HCT116 (cell line): Measurements from ENCODE around the gene SERTAD3. TPM values are rescaled to one million over a fixed set of nuclear protein-coding genes. Genes with fewer than 3 reads are reported as not detected.

Experiments used
- ATAC-seq: fragments of 200-7000 bp; cut with Tn5 transposase; 2 replicates; pipeline ENCODE4 v1.9.1; 2020; ENCODE audit warnings: mild to moderate bottlenecking, moderate library complexity
- BruUV-seq: library from RNA; stranded (reverse); fragments of 400-500 nt; replicated peaks from 2 replicates; lab custom pipeline; 2021; lab: Mats Ljungman, UMichigan
- CTCF ChIA-PET: fragments of 300-600 bp; sonication (Branson Sonifier 250); formaldehyde crosslinking; loops from one replicate; lab custom pipeline; 2021; ENCODE audit warnings: antibody characterized with exemption; lab: Charles Lee
- POLR2A ChIA-PET: fragments of 300-600, 350-600 bp; sonication (Branson Sonifier 250); formaldehyde crosslinking; loops from one replicate; lab custom pipeline; 2021; ENCODE audit warnings: antibody characterized with exemption; lab: Charles Lee
- RAD21 ChIA-PET, 2 experiments: fragments of 300-600 bp; sonication (Branson Sonifier 250); formaldehyde crosslinking; loops; one replicate each; lab custom pipeline; 2023; ENCODE audit warnings: low total read pairs in 2 of 2; ENCODE audit not compliant: uncharacterized antibody in 2 of 2, unreplicated experiment in 2 of 2, low non-redundant PET in 1 of 2; lab: Charles Lee
- DNase-seq: peaks from one replicate; pipeline ENCODE4 v3.0.0-alpha.2; 2010; ENCODE audit warnings: low read depth, low spot score
- H2AFZ ChIP-seq: fragments of 200-600 bp; shearing (Covaris generic), sonication (generic); 2 replicates; pipeline ENCODE4 v1.6.1; 2017; ENCODE audit warnings: low read depth, mixed run types, mixed read lengths, antibody characterized with exemption, low read length; ENCODE audit not compliant: poor library complexity, severe bottlenecking
- H3K27ac ChIP-seq: 2 replicates; pipeline ENCODE4 v1.5.1; 2012; ENCODE audit warnings: low read depth, low read length
- H3K27me3 ChIP-seq: fragments of 200-600 bp; sonication (generic); 2 replicates; pipeline ENCODE4 v1.6.1; 2016; ENCODE audit warnings: mixed run types, low read length, mixed read lengths; ENCODE audit not compliant: insufficient read depth
- H3K36me3 ChIP-seq, 2 experiments: fragments of 200-500 bp in 1 of 2; fragments of 200-600 bp in 1 of 2; sonication (Bioruptor generic) in 1 of 2; sonication (generic) in 1 of 2; 2 replicates each; pipeline versions ENCODE4 v1.5.1 to v1.6.1; 2014 to 2016; ENCODE audit warnings: low read length in 2 of 2, inconsistent platforms in 1 of 2, mixed read lengths in 1 of 2, mixed run types in 1 of 2; ENCODE audit not compliant: insufficient read depth in 2 of 2, control insufficient read depth in 1 of 2
- H3K4me1 ChIP-seq, 2 experiments: fragments of 200-600 bp in 1 of 2; sonication (generic) in 1 of 2; 2 replicates each; pipeline versions ENCODE4 v1.5.1 to v1.6.1; 2012 to 2017; ENCODE audit warnings: low read length in 2 of 2, inconsistent platforms in 1 of 2, mild to moderate bottlenecking in 1 of 2, mixed read lengths in 1 of 2, mixed run types in 1 of 2, moderate library complexity in 1 of 2; ENCODE audit not compliant: insufficient read depth in 2 of 2, control insufficient read depth in 1 of 2
- H3K4me2 ChIP-seq: fragments of 200-600 bp; sonication (generic); 2 replicates; pipeline ENCODE4 v1.6.1; 2017; ENCODE audit warnings: mixed run types, low read length, mixed read lengths
- H3K4me3 ChIP-seq, 2 experiments: fragments of 200-600 bp in 1 of 2; sonication (generic) in 1 of 2; replicated peaks in 1 of 2; 2 replicates each; pipeline ENCODE4 v1.5.1; 2011 to 2016; ENCODE audit warnings: low read length in 2 of 2, control low read depth in 1 of 2, low read depth in 1 of 2, mild to moderate bottlenecking in 1 of 2, mixed read lengths in 1 of 2, mixed run types in 1 of 2
- H3K79me2 ChIP-seq: fragments of 200-600 bp; sonication (generic); 2 replicates; pipeline ENCODE4 v1.6.1; 2017; ENCODE audit warnings: mild to moderate bottlenecking, mixed run types, low read length, moderate library complexity, mixed read lengths; ENCODE audit not compliant: insufficient read depth
- H3K9ac ChIP-seq: fragments of 200-600 bp; sonication (generic); 2 replicates; pipeline ENCODE4 v1.6.1; 2016; ENCODE audit warnings: low read length, mixed read lengths
- H3K9me2 ChIP-seq: fragments of 200-600 bp; sonication (generic), shearing (Covaris generic); 2 replicates; pipeline ENCODE4 v1.6.1; 2017; ENCODE audit warnings: mixed run types, mild to moderate bottlenecking, moderate library complexity; ENCODE audit not compliant: insufficient read depth
- H3K9me3 ChIP-seq, 2 experiments: fragments of 200-500 bp in 1 of 2; fragments of 200-600 bp in 1 of 2; sonication (Bioruptor generic) in 1 of 2; sonication (generic) in 1 of 2; 2 replicates each; pipeline ENCODE4 v1.6.1; 2014 to 2017; ENCODE audit warnings: low read length in 2 of 2, mixed read lengths in 2 of 2, inconsistent platforms in 1 of 2, low read depth in 1 of 2, mild to moderate bottlenecking in 1 of 2, mixed run types in 1 of 2, moderate library complexity in 1 of 2; ENCODE audit not compliant: control insufficient read depth in 1 of 2, insufficient read depth in 1 of 2
- H4K20me1 ChIP-seq: fragments of 200-600 bp; sonication (generic), shearing (Covaris generic); 2 replicates; pipeline ENCODE4 v1.6.1; 2017; ENCODE audit warnings: mixed run types, mild to moderate bottlenecking, moderate library complexity; ENCODE audit not compliant: insufficient read depth
- ELF1 ChIP-seq: IDR thresholded peaks from 2 replicates; pipeline ENCODE4 v1.6.1; 2012; ENCODE audit warnings: low read depth, borderline replicate concordance
- EZH2 ChIP-seq: fragments of 200-600 bp; sonication (generic); IDR thresholded peaks from 2 replicates; pipeline ENCODE4 v1.6.1; 2017; ENCODE audit warnings: antibody characterized with exemption, mixed run types
- EZH2phosphoT487 ChIP-seq: fragments of 200-600 bp; IDR thresholded peaks from 2 replicates; pipeline ENCODE4 v1.6.1; 2018; ENCODE audit warnings: antibody characterized with exemption, borderline replicate concordance
- RAD21 ChIP-seq: IDR thresholded peaks from 2 replicates; pipeline ENCODE4 v1.6.1; 2012; ENCODE audit warnings: low read depth, mild to moderate bottlenecking
- SRF ChIP-seq: IDR thresholded peaks from 2 replicates; pipeline ENCODE4 v1.6.1; 2012; ENCODE audit warnings: low read depth
- TCF7L2 ChIP-seq: IDR thresholded peaks from 2 replicates; pipeline ENCODE4 v1.7.0; 2011; ENCODE audit warnings: borderline replicate concordance, inconsistent platforms; ENCODE audit not compliant: insufficient read depth, insufficient read length; ENCODE audit errors: extremely low read depth
- ZFX ChIP-seq: fragments of 450-650 bp; IDR thresholded peaks from 2 replicates; pipeline ENCODE4 v1.6.1; 2017
- intact Hi-C: fragments of 100-400 bp; cut with micrococcal nuclease; formaldehyde crosslinking; loops from 2 replicates; pipeline ENCODE4 v1.10.0; 2022
- total RNA-seq: library from RNA; stranded (reverse); gene quantifications from one replicate; pipeline ENCODE4 v1.2.1, GENCODE V29; 2021; ENCODE audit not compliant: unreplicated experiment
- TF ChIP-seq, protein P1 (sequence below), 3 experiments: fragments of 200-600 bp in 1 of 3; sonication (generic) in 1 of 3; IDR thresholded peaks in 2 of 3; conservative IDR thresholded peaks in 1 of 3; 2 replicates each; pipeline ENCODE4 v1.5.1; 2012 to 2017; ENCODE audit warnings: low read depth in 2 of 3, low read length in 2 of 3, antibody characterized with exemption in 1 of 3, borderline replicate concordance in 1 of 3, control low read depth in 1 of 3, mild to moderate bottlenecking in 1 of 3, mixed read lengths in 1 of 3, mixed run types in 1 of 3, moderate library complexity in 1 of 3; ENCODE audit not compliant: insufficient read depth in 1 of 3

SERTAD3 gene
- total RNA-seq, 1 experiment from 2014 or later, result 32.4 TPM

DNA sequence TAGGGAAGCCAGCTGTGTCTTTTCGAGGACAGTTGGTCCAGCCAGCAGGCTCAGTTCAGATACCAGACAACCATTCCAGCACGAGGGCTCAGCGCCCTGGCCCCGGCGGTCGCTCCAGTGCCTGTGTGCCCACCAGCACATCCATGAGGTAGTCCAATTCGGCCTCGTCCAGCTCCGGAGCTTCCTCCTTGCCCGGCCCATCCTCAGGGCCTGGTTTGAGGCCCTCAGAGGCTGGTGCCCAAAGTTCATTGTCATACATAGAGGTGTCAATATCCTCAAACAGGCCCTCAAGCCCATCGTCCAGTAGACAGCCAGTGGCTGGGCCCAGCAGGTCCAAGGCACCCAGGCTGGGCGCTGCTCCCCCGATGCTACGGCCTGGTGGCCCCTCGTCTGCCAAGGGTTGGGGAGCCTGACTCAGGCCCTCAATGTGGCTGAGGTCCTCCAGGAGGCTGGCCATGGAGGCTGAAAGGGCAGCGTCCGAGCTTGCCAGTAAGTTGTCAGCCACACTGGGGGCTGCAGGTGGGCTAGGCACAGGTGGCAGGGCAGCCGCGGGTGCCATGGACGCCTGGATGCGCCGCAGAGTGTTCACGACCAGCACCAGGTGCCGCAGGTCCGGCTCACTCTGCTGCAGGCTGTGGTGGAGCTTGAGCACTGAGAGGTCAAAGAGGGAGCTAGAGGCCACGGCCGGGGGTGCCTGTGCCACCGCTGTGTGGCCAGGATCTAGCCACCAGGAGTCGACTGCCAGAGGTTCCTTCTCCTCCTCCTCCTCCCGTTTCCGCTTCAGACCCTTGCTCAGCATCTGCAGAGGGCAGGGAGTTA lies 21.2 kb downstream of the SERTAD3 start:
- intact Hi-C loops, result loop anchor here (5.0 kb wide), 1 partner anchor 179 kb away; the partner anchor contains the start of gene LTBP4
- H3K4me1 ChIP-seq, result peaks cover 25 to 70% of the 10 kb centered on the region in 2 experiments
- no peaks in the 10 kb centered on the region for H3K9me3 ChIP-seq
- BruUV-seq, result no TSS peak
- no peak for TF ChIP-seq EZH2
- TF ChIP-seq, protein P1, sequence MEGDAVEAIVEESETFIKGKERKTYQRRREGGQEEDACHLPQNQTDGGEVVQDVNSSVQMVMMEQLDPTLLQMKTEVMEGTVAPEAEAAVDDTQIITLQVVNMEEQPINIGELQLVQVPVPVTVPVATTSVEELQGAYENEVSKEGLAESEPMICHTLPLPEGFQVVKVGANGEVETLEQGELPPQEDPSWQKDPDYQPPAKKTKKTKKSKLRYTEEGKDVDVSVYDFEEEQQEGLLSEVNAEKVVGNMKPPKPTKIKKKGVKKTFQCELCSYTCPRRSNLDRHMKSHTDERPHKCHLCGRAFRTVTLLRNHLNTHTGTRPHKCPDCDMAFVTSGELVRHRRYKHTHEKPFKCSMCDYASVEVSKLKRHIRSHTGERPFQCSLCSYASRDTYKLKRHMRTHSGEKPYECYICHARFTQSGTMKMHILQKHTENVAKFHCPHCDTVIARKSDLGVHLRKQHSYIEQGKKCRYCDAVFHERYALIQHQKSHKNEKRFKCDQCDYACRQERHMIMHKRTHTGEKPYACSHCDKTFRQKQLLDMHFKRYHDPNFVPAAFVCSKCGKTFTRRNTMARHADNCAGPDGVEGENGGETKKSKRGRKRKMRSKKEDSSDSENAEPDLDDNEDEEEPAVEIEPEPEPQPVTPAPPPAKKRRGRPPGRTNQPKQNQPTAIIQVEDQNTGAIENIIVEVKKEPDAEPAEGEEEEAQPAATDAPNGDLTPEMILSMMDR (IDR thresholded peaks at IDR 0.05 in 2 of 3, conservative IDR thresholded peaks at IDR 0.05 in 1 of 3; ENCODE audit: borderline replicate concordance in 1 of 3, insufficient read depth in 1 of 3, low read depth in 2 of 3, low read length in 2 of 3), result no peak
- TF ChIP-seq ZFX, result no peak
- no peak for TF ChIP-seq RAD21
- TF ChIP-seq SRF, result no peak
- no peak for TF ChIP-seq TCF7L2
- TF ChIP-seq EZH2phosphoT487, result no peak
- TF ChIP-seq ELF1, result no peak
- H3K36me3 ChIP-seq, result peaks cover 5 to 13% of the 10 kb centered on the region in 2 experiments; a peak in 2 of 4 replicates
- RAD21 ChIA-PET, result interaction anchor here in 1 of 2 experiments (0.7 kb wide), 1 partner anchor 43 kb away, joined by 3 read pairs; the partner anchor contains the start of gene BLVRB
- ATAC-seq (no peak), DNase-seq (no peak)
- POLR2A ChIA-PET, result interaction anchor here (1.5 to 2.2 kb wide), 2 partner anchors 21 to 41 kb away, joined by 4 read pairs; partner anchors contain the start of gene SERTAD3
- no peak overlapping the region for H2AFZ ChIP-seq
- H3K9ac ChIP-seq, result peak overlapping the region; percentile 90; the same call in 1 of the 2 replicates
- H3K27ac ChIP-seq, result peak overlapping the region; percentile 99
- H3K27me3 ChIP-seq, result no peaks in the 10 kb centered on the region
- no peaks in the 10 kb centered on the region for H3K9me2 ChIP-seq
- H3K4me2 ChIP-seq, result peak overlapping the region; percentile 96; the same call in 1 of the 2 replicates
- H4K20me1 ChIP-seq, result no peaks in the 10 kb centered on the region
- H3K4me3 ChIP-seq, result no peak overlapping the region
- H3K79me2 ChIP-seq, result peaks cover 35% of the 10 kb centered on the region
- CTCF ChIA-PET, result no interaction called here
